ENCODE results near the gene DHRS11. TPM values are rescaled to one million over a fixed set of nuclear protein-coding genes. Genes with fewer than 3 reads are reported as not detected.
A peak's percentile ranks its signal among the peaks of the same experiment; 100 is the strongest.

DHRS11 gene
- total and polyA plus RNA-seq, 12 donors: 5.9 to 28.1 (median 12.9) TPM

- Histone ChIP-seq H3K4me1 (replicated peaks in 1 of 2) (peaks cover 0 to 12% of the 10 kb centered on the region in 2 donors), H3K4me3 (no peak overlapping the region), H3K9me3 (replicated peaks in 1 of 3) (no peaks in the 10 kb centered on the region), H3K36me3 (replicated peaks in 1 of 2) (no peaks in the 10 kb centered on the region), H3K27ac (no peak overlapping the region), H3K27me3 (no peaks in the 10 kb centered on the region)
- intact Hi-C loops (cut with DNase I): no loop called here
- WGBS, 4 donors: 31 to 35% (median 32%) methylated on average over 4 to 5 of the region's 5 CpGs
- peak in 1 of 7 donors; percentile 32 for DNase-seq
- TF ChIP-seq CTCF (IDR thresholded peaks at IDR 0.05): no peak
- TF ChIP-seq POLR2A (IDR thresholded peaks at IDR 0.05): no peak
Measured at GRCh38 chr17:36614933-36615332, 23.3 kb downstream of the DHRS11 start.

- H3K9me3 ChIP-seq (replicated peaks in 1 of 3): no peaks in the 10 kb centered on the region
- H3K4me1 ChIP-seq (replicated peaks in 1 of 2): peaks cover 0 to 3% of the 10 kb centered on the region in 2 donors
- peak in 1 of 7 donors; percentile 35 for DNase-seq
- 64 to 69% (median 67%) methylated on average over 11 to 16 of the region's 16 CpGs for WGBS, 4 donors
- H3K27ac ChIP-seq: no peak overlapping the region
- no peaks in the 10 kb centered on the region for H3K36me3 ChIP-seq (replicated peaks in 1 of 2)
- intact Hi-C loops (cut with DNase I): no loop called here
- TF ChIP-seq CTCF (IDR thresholded peaks at IDR 0.05) (no peak), POLR2A (IDR thresholded peaks at IDR 0.05) (no peak)
- H3K27me3 ChIP-seq: no peaks in the 10 kb centered on the region
- H3K4me3 ChIP-seq: no peak overlapping the region
Measured at GRCh38 chr17:36616061-36617029, 24.7 kb downstream of the DHRS11 start.

- intact Hi-C loops (cut with DNase I): no loop called here
- no peaks in the 10 kb centered on the region for H3K27me3 ChIP-seq
- TF ChIP-seq POLR2A (IDR thresholded peaks at IDR 0.05): no peak
- no peak for TF ChIP-seq CTCF (IDR thresholded peaks at IDR 0.05)
Measured at GRCh38 chr17:36617773-36618172, 26.1 kb downstream of the DHRS11 start.

GRCh38 chr17:36623281-36623680 lies 31.6 kb downstream of the DHRS11 start:
- Histone ChIP-seq H3K9me3 (replicated peaks in 1 of 3) (no peaks in the 10 kb centered on the region), H3K27me3 (no peaks in the 10 kb centered on the region), H3K36me3 (replicated peaks in 1 of 2) (no peaks in the 10 kb centered on the region), H3K4me1 (replicated peaks in 1 of 2) (no peaks in the 10 kb centered on the region), H3K27ac (no peak overlapping the region), H3K4me3 (no peak overlapping the region)
- intact Hi-C loops (cut with DNase I): loop anchor here in 1 of 2 donors (10.0 kb wide), 2 partner anchors 552 to 602 kb away; no protein-coding TSS in a partner anchor
- 73 to 83% (median 78%) methylated on average over 3 of the region's 3 CpGs for WGBS, 4 donors
- no peak for DNase-seq
- TF ChIP-seq CTCF (IDR thresholded peaks at IDR 0.05): no peak
- no peak for TF ChIP-seq POLR2A (IDR thresholded peaks at IDR 0.05)

More at GRCh38 chr17:36617773-36618172, 26.1 kb downstream of the DHRS11 start:
- 80 to 93% (median 87%) methylated on average over 7 of the region's 7 CpGs for WGBS, 4 donors
- no peak overlapping the region for H3K4me3 ChIP-seq
- H3K27ac ChIP-seq: no peak overlapping the region
- H3K4me1 ChIP-seq (replicated peaks in 1 of 2): peaks cover 0 to 3% of the 10 kb centered on the region in 2 donors
- H3K36me3 ChIP-seq (replicated peaks in 1 of 2): no peaks in the 10 kb centered on the region
- DNase-seq: no peak
- H3K9me3 ChIP-seq (replicated peaks in 1 of 3): no peaks in the 10 kb centered on the region
